GM21526 (cell line): ENCODE data around the gene CHRNA4.

Experiments used
- ATAC-seq: cut with Tn5 transposase; IDR thresholded peaks from one replicate; pipeline ENCODE4 v1.9.1; 2021; ENCODE audit warnings: moderate library complexity; ENCODE audit not compliant: unreplicated experiment, low FRiP score

CHRNA4 gene

GRCh38 chr20:63297371-63297781 is 63.8 kb downstream of the CHRNA4 start:
- ATAC-seq: no peak

GRCh38 chr20:63296531-63297299 is 64.4 kb downstream of the CHRNA4 start:
- no peak for ATAC-seq

GRCh38 chr20:63295846-63296245 is 65.3 kb downstream of the CHRNA4 start:
- ATAC-seq: no peak

- ATAC-seq: no peak
These were observed 65.7 kb downstream of the CHRNA4 start for GRCh38 chr20:63295422-63295821.

- no peak for ATAC-seq
These were observed 66.1 kb downstream of the CHRNA4 start for GRCh38 chr20:63295018-63295417.

GRCh38 chr20:63294536-63294900 is 66.6 kb downstream of the CHRNA4 start:
- no peak for ATAC-seq

GRCh38 chr20:63293871-63294535 is 67.1 kb downstream of the CHRNA4 start:
- ATAC-seq: no peak

- no peak for ATAC-seq
These were observed 67.7 kb downstream of the CHRNA4 start for GRCh38 chr20:63293456-63293855.
